Gastroesophageal sphincter (tissue), 4 donors: Measurements from ENCODE around the gene ATOH7. TPM values are rescaled to one million over a fixed set of nuclear protein-coding genes. Genes with fewer than 3 reads are reported as not detected.
"Not testable (repeated sequence)": the region's sequence is repeated elsewhere in the genome, so short reads cannot be mapped to it uniquely, and the experiment has no call there.

Source experiments
- ATAC-seq: fragments of 150-250 bp; one replicate; pipeline ENCODE4 v1.9.1; 2016; ENCODE audit warnings: mild to moderate bottlenecking, moderate library complexity
- H3K27ac ChIP-seq, 4 donors: fragments of 200-600 bp; sonication (generic) in 3 of 4; 1 replicate in 3 of 4; 2 replicates in 1 of 4; pipeline ENCODE4 v1.5.1; 2016 to 2019
- H3K27me3 ChIP-seq: fragments of 200-600 bp; sonication (generic); one replicate; pipeline ENCODE4 v1.5.1; 2019
- H3K36me3 ChIP-seq, 2 donors: fragments of 200-600 bp; sonication (generic); one replicate each; pipeline ENCODE4 v1.5.1; 2019; ENCODE audit warnings: control low read depth in 1 of 2
- H3K4me1 ChIP-seq, 3 donors: fragments of 200-600 bp; sonication (generic); 1 replicate in 2 of 3; 2 replicates in 1 of 3; pipeline ENCODE4 v1.5.1; 2016 to 2019; ENCODE audit warnings: control low read depth in 2 of 3
- H3K4me3 ChIP-seq, 2 donors: fragments of 200-600 bp; sonication (generic); one replicate each; pipeline ENCODE4 v1.5.1; 2019; ENCODE audit warnings: mild to moderate bottlenecking in 1 of 2, moderate library complexity in 1 of 2
- H3K9me3 ChIP-seq, 3 donors: fragments of 200-600 bp; sonication (generic); one replicate each; pipeline ENCODE4 v1.5.1; 2017 to 2019; ENCODE audit warnings: control low read depth in 2 of 3
- EP300 ChIP-seq: sonication (generic); formaldehyde crosslinking; IDR thresholded peaks from one replicate; pipeline ENCODE4 v1.6.1; 2017; ENCODE audit warnings: antibody characterized with exemption, mild to moderate bottlenecking
- POLR2A ChIP-seq, 2 donors: fragments of 450-650 bp; IDR thresholded peaks; one replicate each; pipeline ENCODE4 v1.6.1; 2017; ENCODE audit warnings: antibody characterized with exemption in 2 of 2, mild to moderate bottlenecking in 2 of 2, moderate library complexity in 1 of 2
- POLR2AphosphoS5 ChIP-seq: sonication (generic); formaldehyde crosslinking; IDR thresholded peaks from one replicate; pipeline ENCODE4 v1.6.1; 2017; ENCODE audit warnings: antibody characterized with exemption
- WGBS, 2 donors: methylation state at CpG; one replicate each; pipeline ENCODE4 v1.1.5; 2018; ENCODE audit warnings: low coverage in 1 of 2; 5-methylcytosine and 5-hydroxymethylcytosine counted together
- total RNA-seq, 4 donors: library from RNA; depleted of rRNA; stranded (reverse); fragments of >200 nt; gene quantifications; one replicate each; pipeline ENCODE4 v1.1.0, GENCODE V29; 2016
- TF ChIP-seq, protein P1 (sequence below), 4 experiments: fragments of 200-600 bp in 2 of 4; fragments of 450-650 bp in 2 of 4; sonication (generic) in 1 of 4; IDR thresholded peaks; one replicate each; pipeline ENCODE4 v1.5.1; 2017 to 2019; ENCODE audit warnings: antibody characterized with exemption in 4 of 4, mild to moderate bottlenecking in 2 of 4, moderate library complexity in 2 of 4

ATOH7 gene
- total RNA-seq, result under 1 TPM in 1 of 4 donors, not detected in 3; 0.35 TPM

DNA sequence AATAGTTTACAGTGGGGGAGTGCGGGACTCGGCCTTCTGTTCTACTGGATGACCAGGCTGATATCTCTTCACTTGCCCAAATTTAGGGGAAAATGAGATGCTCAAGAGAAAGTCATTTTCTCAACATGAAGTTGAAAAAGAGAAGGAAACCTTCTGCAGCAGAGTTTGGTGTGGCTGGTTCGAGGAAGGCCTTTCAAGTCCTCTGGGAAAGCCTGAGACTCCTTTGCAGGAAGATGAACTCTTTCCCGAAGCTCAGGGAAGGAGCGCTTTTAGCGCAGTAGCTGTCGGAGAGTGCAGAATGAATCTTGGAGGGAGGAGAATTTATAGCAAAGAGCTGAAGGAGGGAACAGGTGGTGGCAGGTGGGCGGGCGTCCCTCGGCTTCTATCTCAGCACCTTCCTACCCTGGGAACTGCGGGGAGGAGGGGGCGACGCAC lies at the start of gene ATOH7:
Gene ATOH7, minus strand, starts transcription at position 297 of the 435 bp plus-strand sequence. CDS start 436 bp downstream, outside the sequence.
- Histone ChIP-seq H3K27me3 (no peaks in the 10 kb centered on the region), H3K9me3 (no peaks in the 10 kb centered on the region), H3K4me1 (peaks cover 0 to 15% (median 2%) of the 10 kb centered on the region in 3 donors), H3K36me3 (no peaks in the 10 kb centered on the region), H3K27ac (peak within 1 kb of the TSS in 3 of 4 donors; percentile 80 to 84 (median 83)), H3K4me3 (peak within 1 kb of the TSS; percentile 65 to 71)
- ATAC-seq, result no peak
- WGBS, 2 donors, result 14 to 28% methylated on average over 1 to 13 of the region's 13 CpGs
- TF ChIP-seq EP300, result no peak
- no peak for TF ChIP-seq POLR2AphosphoS5
- no peak for TF ChIP-seq POLR2A (IDR thresholded peaks at IDR 0.05)
- TF ChIP-seq, protein P1, sequence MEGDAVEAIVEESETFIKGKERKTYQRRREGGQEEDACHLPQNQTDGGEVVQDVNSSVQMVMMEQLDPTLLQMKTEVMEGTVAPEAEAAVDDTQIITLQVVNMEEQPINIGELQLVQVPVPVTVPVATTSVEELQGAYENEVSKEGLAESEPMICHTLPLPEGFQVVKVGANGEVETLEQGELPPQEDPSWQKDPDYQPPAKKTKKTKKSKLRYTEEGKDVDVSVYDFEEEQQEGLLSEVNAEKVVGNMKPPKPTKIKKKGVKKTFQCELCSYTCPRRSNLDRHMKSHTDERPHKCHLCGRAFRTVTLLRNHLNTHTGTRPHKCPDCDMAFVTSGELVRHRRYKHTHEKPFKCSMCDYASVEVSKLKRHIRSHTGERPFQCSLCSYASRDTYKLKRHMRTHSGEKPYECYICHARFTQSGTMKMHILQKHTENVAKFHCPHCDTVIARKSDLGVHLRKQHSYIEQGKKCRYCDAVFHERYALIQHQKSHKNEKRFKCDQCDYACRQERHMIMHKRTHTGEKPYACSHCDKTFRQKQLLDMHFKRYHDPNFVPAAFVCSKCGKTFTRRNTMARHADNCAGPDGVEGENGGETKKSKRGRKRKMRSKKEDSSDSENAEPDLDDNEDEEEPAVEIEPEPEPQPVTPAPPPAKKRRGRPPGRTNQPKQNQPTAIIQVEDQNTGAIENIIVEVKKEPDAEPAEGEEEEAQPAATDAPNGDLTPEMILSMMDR (IDR thresholded peaks at IDR 0.05), result no peak

DNA sequence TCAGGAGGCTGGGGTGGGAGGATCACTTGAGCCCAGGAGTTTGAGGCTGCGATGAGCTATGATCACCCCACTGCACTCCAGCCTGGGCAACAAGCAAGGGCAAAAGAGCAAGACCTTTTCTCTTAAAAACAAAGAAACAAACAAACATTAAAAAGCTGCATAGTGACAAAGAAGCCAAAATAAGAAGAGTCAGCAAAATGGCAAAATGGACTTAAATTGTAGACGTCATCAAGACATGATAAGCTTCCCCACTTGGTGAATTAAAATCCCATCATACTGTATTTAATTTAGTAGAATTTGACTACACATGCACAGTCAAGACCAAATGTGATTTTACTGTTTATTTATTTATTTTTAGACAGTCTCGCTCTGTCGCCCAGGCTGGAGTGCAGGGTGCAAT lies 48.8 kb upstream of the ATOH7 start:
- TF ChIP-seq POLR2AphosphoS5 (no peak), EP300 (no peak), POLR2A (IDR thresholded peaks at IDR 0.05) (no peak)
- TF ChIP-seq, protein P1 (IDR thresholded peaks at IDR 0.05), result no peak

DNA sequence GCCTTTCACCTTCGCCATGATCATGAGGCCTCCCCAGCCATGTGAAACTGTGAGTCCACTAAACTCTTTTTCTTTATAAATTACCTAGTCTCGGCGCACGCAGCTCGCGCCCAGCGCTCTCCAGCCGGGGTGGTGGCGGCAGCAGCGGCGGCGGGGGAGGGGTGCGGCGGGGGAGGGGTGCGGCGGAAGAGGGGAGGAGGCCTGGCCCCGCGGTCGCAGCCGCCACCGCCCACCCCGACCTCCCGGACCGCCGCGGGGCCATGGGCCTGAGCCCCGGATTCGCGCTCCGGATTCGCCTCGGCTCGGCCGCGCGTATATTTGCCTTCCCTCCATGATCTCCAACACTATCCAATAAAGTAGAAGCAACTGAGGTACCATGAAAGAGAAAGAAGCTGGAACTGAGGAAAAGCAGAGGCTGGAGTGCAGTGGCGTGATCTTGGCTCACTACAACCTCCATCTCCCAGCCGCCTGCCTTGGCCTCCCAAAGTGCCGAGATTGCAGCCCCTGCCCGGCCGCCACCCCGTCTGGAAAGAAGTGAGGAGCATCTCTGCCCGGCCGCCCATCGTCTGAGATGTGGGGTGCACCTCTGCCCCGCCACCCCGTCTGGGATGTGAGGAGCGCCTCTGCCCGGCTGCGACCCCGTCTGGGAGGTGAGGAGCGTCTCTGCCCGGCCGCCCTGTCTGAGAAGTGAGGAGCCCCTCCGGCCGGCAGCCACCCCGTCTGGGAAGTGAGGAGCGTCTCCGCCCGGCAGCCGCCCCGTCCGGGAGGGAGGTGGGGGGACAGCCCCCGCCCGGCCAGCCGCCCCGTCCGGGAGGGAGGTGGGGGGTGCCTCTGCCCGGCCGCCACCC lies 47.2 kb upstream of the ATOH7 start:
- H3K36me3 ChIP-seq, H3K27ac ChIP-seq, ATAC-seq, H3K4me1 ChIP-seq, H3K4me3 ChIP-seq, H3K9me3 ChIP-seq, H3K27me3 ChIP-seq: not testable (repeated sequence)
- WGBS, 2 donors, result 100% methylated on average over 1 of the region's 70 CpGs; no CpG with 5 or more reads in 1 of the 2 donors

More for the DNA sequence above, 48.8 kb upstream of the ATOH7 start:
- Histone ChIP-seq H3K9me3 (peaks cover 0 to 10% (median 0%) of the 10 kb centered on the region in 3 donors), H3K36me3 (no peaks in the 10 kb centered on the region), H3K4me3 (no peak overlapping the region), H3K4me1 (no peaks in the 10 kb centered on the region), H3K27me3 (no peaks in the 10 kb centered on the region), H3K27ac (no peak overlapping the region)
- 92 to 100% methylated on average over 3 to 4 of the region's 4 CpGs for WGBS, 2 donors
- no peak for ATAC-seq

DNA sequence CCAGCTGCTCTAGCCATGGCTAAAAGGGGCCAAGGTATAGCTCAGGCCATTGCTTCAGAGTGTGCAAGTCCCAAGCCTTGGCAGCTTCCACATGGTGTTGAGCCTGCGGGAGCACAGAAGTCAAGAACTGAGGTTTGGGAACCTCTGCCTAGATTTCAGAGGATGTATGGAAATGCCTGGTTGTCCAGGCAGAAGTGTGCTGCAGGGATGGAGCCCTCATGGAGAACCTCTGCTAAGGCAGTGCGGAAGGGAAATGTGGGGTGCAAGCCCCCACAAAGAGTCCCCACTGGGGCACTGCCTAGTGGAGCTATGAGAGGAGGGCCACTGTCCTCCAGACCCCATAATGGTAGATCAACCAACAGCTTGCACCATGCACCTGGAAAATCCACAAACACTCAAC lies 45.9 kb upstream of the ATOH7 start:
- not testable (repeated sequence) for H3K4me3 ChIP-seq, H3K27ac ChIP-seq, H3K9me3 ChIP-seq, H3K4me1 ChIP-seq, H3K27me3 ChIP-seq, H3K36me3 ChIP-seq, ATAC-seq
- WGBS, 2 donors, result no CpG with 5 or more reads among the region's 2 CpGs

DNA sequence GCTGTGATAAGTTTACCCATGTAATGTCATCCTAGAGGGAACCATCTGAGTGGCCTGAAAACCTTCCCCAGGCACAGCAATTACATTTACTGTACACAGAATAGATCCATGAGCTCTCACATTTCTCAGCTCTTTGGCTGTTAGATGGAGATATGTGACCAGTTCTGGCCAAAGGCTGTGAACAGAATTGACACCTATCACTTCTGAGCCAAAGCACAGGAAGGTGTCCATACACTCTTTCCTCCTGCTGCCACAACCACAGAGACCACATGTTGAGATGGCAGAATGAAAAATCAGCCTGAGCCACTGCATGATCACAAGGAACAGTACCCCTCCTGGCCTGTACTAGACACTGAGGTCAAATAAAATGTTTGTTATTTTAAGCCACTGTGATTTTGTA lies 44.3 kb upstream of the ATOH7 start:
- Histone ChIP-seq H3K9me3 (peaks cover 0 to 10% (median 0%) of the 10 kb centered on the region in 3 donors), H3K4me3 (no peak overlapping the region), H3K36me3 (no peaks in the 10 kb centered on the region), H3K27me3 (no peaks in the 10 kb centered on the region), H3K27ac (no peak overlapping the region), H3K4me1 (no peaks in the 10 kb centered on the region)
- TF ChIP-seq, protein P1 (IDR thresholded peaks at IDR 0.05), result no peak
- TF ChIP-seq POLR2AphosphoS5 (no peak), POLR2A (IDR thresholded peaks at IDR 0.05) (no peak), EP300 (no peak)
- no peak for ATAC-seq

DNA sequence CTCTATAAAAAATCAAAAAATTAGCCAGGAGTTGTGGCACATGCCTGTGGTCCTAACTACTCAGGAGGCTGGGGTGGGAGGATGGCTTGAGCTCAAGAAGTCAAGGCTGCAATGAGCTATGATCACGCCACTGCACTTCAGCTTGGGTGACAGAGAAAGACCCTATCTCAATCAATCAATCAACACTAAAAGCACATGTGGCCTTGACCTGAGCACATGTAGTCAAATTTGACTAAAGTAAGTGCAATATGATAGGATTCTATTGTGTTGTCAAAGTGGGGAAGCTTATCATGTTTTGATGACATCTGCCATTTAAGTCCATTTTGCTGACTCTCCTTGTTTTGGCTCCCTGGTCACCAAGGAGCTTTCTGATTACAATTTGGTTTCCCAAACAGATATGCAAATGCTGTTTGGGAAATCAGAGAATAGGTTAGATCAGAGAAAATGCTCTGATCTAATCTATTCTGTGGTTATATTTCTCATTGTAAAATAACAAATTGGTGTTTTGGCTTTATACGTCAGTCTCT lies 43.8 kb upstream of the ATOH7 start:
- Histone ChIP-seq H3K4me1 (no peaks in the 10 kb centered on the region), H3K4me3 (no peak overlapping the region), H3K36me3 (no peaks in the 10 kb centered on the region), H3K9me3 (peaks cover 0 to 10% (median 0%) of the 10 kb centered on the region in 3 donors), H3K27me3 (no peaks in the 10 kb centered on the region), H3K27ac (no peak overlapping the region)
- TF ChIP-seq EP300 (no peak), POLR2AphosphoS5 (no peak), POLR2A (IDR thresholded peaks at IDR 0.05) (no peak)
- TF ChIP-seq, protein P1 (IDR thresholded peaks at IDR 0.05), result no peak
- WGBS, 2 donors, result 89 to 94% methylated on average over 2 of the region's 2 CpGs
- ATAC-seq, result no peak
